Neuron (in vitro differentiated cells): ENCODE data around the gene GPR33.
"Not testable (repeated sequence)": the region's sequence is repeated elsewhere in the genome, so short reads cannot be mapped to it uniquely, and the experiment has no call there.

Source experiments
- H2AFZ ChIP-seq: one replicate; pipeline ENCODE4 v1.6.1; 2013; ENCODE audit warnings: low read depth, mild to moderate bottlenecking, inconsistent platforms, low read length, moderate library complexity
- H3K27me3 ChIP-seq: one replicate; pipeline ENCODE4 v1.6.1; 2013; ENCODE audit warnings: low read length; ENCODE audit not compliant: insufficient read depth
- H3K36me3 ChIP-seq: one replicate; pipeline ENCODE4 v1.6.1; 2013; ENCODE audit warnings: low read length; ENCODE audit not compliant: insufficient read depth
- H3K4me1 ChIP-seq: one replicate; pipeline ENCODE4 v1.6.1; 2013; ENCODE audit warnings: low read length; ENCODE audit not compliant: insufficient read depth
- H3K4me3 ChIP-seq: 2 replicates; pipeline ENCODE4 v1.5.1; 2013; ENCODE audit warnings: mild to moderate bottlenecking, low read length, moderate library complexity
- H3K9me3 ChIP-seq: one replicate; pipeline ENCODE4 v1.6.1; 2013; ENCODE audit warnings: low read length

The GPR33 gene

DNA sequence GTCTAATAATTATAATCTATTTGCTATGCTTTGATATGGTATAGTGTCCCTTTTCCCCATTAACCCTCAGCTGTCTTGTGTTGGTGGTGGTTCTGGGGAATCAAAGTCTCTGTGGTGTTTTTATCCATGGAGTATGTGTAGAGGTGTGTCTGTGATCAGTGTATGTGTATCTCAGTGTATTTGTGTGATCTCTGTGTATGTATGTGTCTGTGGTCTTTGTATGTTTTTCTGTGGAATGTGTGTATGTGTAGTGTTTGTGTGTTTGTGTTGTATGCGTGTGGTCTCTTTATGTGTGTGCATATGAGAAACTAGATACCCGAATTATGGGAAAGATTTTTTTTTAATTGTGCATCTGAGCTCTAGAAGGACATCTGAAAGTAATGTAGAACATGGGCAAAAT lies 1.1 kb downstream of the GPR33 start:
- Histone ChIP-seq H3K4me1 (no peaks in the 10 kb centered on the region), H3K9me3 (no peaks in the 10 kb centered on the region), H3K4me3 (no peak overlapping the region), H3K36me3 (no peaks in the 10 kb centered on the region), H2AFZ (no peak overlapping the region), H3K27me3 (peaks cover 2% of the 10 kb centered on the region)

DNA sequence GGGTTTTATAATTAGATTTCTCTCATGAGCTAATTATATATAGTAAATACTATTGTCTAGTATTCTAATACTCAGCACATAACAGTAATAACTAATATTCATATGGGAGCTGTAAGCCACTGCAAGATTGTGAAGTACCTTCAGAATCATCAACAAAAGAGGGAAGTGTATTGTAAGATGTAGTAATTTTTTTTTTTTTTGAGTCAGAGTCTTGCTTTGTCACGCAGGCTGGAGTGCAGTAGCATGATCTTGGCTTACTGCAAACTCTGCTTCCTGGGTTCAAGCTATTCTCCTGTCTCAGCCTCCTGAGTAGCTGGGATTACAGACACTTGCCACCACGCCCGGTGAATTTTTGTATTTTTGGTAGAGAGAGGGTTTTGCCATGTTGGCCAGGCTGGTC lies 3.1 kb downstream of the GPR33 start:
- H3K36me3 ChIP-seq = no peaks in the 10 kb centered on the region
- H3K4me1 ChIP-seq = no peaks in the 10 kb centered on the region
- peaks cover 2% of the 10 kb centered on the region for H3K27me3 ChIP-seq
- no peak overlapping the region for H3K4me3 ChIP-seq
- H2AFZ ChIP-seq = no peak overlapping the region
- H3K9me3 ChIP-seq = no peaks in the 10 kb centered on the region

DNA sequence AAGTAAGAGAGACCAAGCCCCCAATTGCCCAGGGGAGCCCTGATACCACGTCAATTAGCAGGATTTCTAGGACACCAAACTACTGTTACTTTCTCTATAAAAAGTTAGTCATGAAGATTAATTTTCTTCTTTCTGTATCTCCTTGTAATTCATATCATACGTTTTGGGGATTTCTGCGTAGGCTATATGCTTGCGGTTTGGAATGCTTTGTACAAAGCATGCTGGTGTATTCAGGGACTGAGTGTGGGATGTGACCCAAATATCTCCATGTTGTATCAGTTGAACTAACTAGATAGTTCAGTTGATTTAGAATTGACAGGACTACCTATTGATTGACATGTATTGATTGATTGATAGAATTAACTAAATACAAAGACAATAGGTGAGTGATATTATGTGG lies 7.7 kb downstream of the GPR33 start:
- Histone ChIP-seq H3K9me3 (no peaks in the 10 kb centered on the region), H3K36me3 (no peaks in the 10 kb centered on the region), H3K4me1 (peaks cover 17% of the 10 kb centered on the region), H3K4me3 (no peak overlapping the region), H2AFZ (no peak overlapping the region), H3K27me3 (peaks cover 2% of the 10 kb centered on the region)

DNA sequence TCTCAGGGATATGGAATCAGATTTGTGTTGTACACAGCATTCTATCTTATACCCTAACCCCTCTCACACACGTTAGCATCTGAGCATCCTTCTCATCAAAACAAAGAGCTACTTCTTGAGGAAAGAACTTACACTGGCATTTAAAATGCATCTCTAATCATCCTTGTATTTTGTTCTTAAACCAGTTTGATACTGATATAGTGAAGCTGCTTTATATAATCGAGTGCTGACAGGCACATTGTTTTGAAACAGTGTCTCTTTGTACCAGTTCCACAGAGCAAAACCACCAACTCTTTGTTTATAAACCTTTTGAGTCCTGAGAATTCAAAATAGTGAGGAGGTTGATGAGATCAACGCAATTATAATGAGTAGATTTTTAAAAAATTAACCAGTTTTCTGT lies 8.8 kb downstream of the GPR33 start:
- Histone ChIP-seq H3K4me1 (peaks cover 17% of the 10 kb centered on the region), H2AFZ (no peak overlapping the region), H3K4me3 (no peak overlapping the region), H3K27me3 (peaks cover 2% of the 10 kb centered on the region), H3K9me3 (no peaks in the 10 kb centered on the region), H3K36me3 (no peaks in the 10 kb centered on the region)

DNA sequence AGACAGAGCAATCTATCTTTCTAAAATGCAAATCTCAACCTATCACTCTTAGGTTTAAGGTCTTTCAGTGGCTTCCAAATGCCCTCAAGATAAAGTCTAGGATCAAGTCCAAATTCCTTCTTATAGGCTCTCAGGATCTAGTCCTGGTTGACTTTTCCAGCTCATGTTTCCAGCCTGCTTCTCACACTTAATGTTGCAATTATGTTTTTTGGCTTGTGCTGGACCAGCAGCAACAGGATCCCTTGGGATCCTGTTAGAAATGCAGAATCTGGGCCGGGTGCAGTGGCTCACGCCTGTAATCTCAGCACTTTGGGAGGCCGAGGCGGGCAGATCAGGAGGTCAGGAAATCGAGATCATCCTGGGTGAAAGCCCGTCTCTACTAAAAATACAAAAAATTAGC lies 10.6 kb downstream of the GPR33 start:
- H3K27me3 ChIP-seq = no peaks in the 10 kb centered on the region
- peaks cover 17% of the 10 kb centered on the region for H3K4me1 ChIP-seq
- no peak overlapping the region for H3K4me3 ChIP-seq
- H2AFZ ChIP-seq = no peak overlapping the region
- H3K36me3 ChIP-seq = no peaks in the 10 kb centered on the region
- H3K9me3 ChIP-seq = no peaks in the 10 kb centered on the region

DNA sequence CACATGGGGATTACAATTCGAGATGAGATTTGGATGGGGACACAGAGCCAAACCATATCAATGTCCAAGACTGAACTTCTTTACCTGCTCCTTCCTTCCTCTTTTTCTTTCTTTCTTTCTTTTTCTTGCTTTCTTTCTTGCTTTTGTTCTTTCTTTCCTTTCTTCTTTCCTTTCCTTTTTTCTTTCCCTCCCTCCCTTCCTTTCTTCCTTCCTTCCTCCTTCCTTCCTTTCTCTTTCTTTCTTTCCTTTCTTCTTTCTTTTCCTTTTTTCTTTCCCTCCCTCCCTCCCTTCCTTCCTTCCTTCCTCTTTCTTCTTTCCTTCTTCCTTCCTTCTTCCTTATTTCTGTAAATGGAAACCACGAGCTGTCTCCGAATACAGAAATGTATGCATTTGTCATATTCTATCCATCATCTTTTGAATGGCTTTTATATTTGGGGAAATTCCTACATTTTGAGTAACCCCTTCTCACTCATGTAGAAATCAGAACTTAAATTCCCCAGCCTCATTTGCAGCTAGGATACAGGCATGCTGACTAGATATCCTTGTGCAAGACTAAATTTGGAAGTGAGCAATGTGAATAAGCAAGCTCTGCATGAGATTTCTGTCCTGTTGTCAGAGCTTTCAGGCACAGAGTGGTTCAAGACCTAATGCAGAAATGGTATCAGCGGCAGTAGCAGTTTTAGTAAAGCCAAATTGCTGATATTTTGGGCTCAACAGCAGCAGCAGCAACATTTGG lies 11.5 kb downstream of the GPR33 start:
- Histone ChIP-seq H3K27me3 (no peaks in the 10 kb centered on the region), H2AFZ (no peak overlapping the region), H3K4me3 (no peak overlapping the region), H3K4me1 (peaks cover 17% of the 10 kb centered on the region), H3K9me3 (no peaks in the 10 kb centered on the region), H3K36me3 (no peaks in the 10 kb centered on the region)

DNA sequence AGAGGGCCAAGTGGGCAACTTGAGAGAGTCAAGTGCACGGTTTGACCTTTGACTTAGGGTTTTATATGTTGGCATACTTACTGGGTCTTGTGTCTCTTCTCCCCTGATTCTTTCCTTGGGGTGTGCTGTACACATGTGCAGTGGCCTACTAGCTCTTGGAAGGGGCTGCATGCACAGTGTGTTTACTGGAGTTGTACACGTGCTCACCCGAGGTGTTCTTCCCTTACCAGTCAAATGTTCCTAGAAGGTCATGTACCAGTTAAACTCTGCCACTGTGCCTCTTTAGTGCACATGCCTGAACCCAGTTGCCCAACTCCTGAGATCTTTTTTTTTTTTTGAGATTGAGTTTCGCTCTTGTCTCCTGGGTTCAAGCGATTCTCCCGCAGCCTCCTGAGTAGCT lies 21.3 kb downstream of the GPR33 start:
- Histone ChIP-seq H3K4me3 (no peak overlapping the region), H2AFZ (no peak overlapping the region), H3K27me3 (no peaks in the 10 kb centered on the region)

DNA sequence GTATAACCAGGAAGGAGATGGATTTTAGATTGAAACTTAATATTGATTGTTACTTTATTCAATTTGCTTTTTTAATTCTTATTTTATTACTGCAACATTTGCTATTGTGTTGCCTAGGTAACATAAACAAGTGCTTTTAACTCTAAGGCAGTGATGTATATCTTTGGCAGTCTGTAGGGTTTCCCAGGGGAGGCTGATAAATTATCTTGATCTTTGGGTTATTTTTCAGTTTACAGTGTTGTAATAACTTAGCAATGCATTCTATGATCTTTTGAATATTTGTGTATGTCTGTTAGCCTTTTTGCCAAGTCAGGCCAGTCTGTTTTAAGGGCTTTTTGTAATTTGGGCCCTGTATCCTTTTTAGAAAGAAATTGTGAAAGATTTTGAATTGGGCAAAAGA lies 22.7 kb downstream of the GPR33 start:
- no peak overlapping the region for H3K4me3 ChIP-seq
- no peaks in the 10 kb centered on the region for H3K9me3 ChIP-seq
- no peaks in the 10 kb centered on the region for H3K36me3 ChIP-seq
- no peak overlapping the region for H2AFZ ChIP-seq
- H3K27me3 ChIP-seq = no peaks in the 10 kb centered on the region
- H3K4me1 ChIP-seq = peaks cover 5% of the 10 kb centered on the region

More for the DNA sequence above, 21.3 kb downstream of the GPR33 start:
- H3K9me3 ChIP-seq = no peaks in the 10 kb centered on the region
- H3K36me3 ChIP-seq = no peaks in the 10 kb centered on the region
- peaks cover 5% of the 10 kb centered on the region for H3K4me1 ChIP-seq

DNA sequence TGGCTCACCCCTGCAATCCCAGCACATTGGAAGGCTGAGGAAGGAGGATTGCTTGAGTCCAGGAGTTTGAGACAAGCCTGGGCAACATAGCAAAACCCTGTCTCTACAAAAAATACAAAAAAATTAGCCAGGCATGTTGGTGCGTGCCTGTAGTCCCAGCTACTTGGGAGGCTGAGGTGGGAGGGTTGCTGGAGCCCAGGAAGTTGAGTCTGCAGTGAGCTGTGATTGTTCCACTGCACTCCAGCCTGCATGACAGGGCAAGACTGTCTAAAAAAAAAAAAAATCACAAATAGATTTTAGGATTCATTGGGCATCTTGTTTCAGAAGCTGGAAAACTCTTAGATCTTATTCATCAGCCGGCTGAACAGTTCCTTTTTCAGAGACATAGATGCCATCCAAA lies 25.4 kb downstream of the GPR33 start:
- H3K4me1 ChIP-seq = peaks cover 21% of the 10 kb centered on the region
- H3K27me3 ChIP-seq, H3K4me3 ChIP-seq, H3K9me3 ChIP-seq, H2AFZ ChIP-seq, H3K36me3 ChIP-seq: not testable (repeated sequence)

DNA sequence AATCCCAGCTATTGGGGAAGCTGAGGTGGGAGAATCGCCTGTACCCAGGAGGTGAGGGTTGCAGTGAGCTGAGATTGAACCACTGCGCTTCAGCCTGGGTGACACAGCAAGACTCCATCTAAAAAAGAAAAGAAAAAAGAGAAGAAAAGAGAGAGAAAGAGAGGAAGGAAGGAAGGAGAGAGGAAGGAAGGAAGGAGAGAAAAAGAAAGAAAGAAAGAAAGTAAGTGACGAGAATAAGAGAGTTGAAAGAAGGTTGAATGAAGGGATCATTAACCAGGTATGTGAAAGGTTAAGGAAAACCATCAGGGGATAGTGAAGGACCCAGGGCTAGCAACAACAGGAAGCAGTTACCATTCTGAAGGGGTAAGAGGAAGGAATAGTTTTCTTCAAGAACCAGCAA lies 26.3 kb downstream of the GPR33 start:
- no peaks in the 10 kb centered on the region for H3K36me3 ChIP-seq
- H3K27me3 ChIP-seq = no peaks in the 10 kb centered on the region
- H3K4me3 ChIP-seq = no peak overlapping the region
- H2AFZ ChIP-seq = peak overlapping the region; percentile 12
- H3K4me1 ChIP-seq = peaks cover 21% of the 10 kb centered on the region
- no peaks in the 10 kb centered on the region for H3K9me3 ChIP-seq

DNA sequence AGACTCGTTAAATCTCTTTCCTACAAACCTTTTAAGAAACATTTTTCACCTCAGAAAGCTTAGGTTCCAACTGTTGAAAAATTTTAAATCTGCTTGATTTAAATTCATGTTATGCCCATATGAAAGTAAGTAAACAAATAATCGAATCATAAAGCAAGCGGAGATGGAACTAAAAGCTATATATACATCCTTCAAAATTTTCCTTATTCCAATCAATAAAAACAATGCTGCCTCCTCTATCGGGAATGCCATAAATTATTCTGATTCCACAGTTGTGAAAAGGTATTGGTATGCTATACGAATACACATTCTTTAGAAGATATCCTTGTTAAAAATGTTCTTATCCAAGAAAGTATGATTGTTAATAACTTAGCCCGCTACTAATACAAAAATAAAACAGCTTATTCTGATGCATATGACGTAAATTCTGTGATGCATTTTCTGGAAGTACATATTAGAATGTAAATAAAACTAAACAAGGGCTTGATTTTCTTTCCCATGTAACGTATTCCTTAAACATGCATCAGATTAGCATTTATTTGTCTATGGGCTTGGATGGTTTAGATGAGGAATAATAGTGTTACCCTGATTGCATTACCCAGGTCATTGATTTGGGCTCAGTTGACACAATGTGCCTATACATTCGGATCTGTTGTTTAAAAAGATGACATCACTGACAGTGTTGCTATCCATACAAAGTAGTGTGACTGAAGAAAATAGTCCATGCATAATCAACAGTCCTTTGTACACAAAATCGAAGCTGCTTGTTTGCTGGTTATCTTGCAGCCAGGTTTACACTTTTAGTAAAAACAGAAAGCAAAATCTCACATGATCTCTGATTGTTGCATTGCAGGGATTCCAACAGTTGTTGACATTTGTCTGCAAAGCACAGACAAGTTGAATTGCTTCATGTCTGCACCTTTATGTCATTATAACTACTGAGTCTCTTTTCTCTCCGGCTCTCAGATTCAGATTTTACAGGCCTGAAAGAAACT lies 29.9 kb downstream of the GPR33 start:
- H3K9me3 ChIP-seq = no peaks in the 10 kb centered on the region
- H3K4me3 ChIP-seq = peak overlapping the region; percentile 63
- no peaks in the 10 kb centered on the region for H3K36me3 ChIP-seq
- H3K27me3 ChIP-seq = no peaks in the 10 kb centered on the region
- H2AFZ ChIP-seq = peak overlapping the region; percentile 49
- H3K4me1 ChIP-seq = peaks cover 24% of the 10 kb centered on the region

DNA sequence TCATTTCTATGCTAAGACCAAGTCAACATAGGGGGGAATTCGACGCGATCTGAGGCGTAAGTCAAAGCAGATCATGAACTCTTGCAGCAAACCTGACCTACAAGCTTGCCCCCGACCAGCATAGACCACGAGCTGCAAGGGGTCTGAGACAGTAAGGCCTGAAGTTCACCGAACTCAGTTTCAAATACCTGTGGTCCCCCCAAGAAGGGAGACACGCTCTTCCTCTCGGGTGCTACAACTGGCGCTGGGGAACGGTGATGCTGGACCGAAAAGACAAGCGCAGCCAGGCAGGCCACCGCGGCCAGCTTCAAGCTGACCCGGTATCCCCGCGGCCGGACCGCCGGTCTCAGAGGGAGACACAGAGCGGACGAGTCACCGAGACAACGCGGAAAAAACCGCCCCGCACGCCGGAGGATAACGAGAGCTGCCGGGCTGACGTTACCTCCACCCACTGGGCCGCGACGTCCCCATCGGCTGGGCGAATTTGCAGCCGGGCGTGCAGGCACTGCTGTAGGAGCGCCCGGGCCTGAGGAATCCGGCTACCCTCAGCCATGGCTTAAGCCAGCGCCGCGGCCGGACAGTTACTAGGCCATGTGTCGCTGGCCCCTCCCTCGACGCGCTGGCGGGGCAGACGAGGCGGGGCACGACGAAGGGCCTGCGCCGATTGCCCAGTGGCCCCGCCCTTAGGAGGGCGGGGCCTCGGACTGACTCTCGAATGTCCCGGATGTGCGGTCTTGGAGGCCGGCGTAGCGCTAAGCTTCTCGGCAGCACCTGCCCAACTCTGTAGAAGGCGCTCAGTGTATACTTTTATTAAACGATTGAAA lies 30.8 kb downstream of the GPR33 start, which contains the start of gene DTD2:
DTD2 (minus strand) TSS at position 666 of the 824 bp plus-strand sequence; CDS start at position 553, 113 bp downstream.
- H3K4me1 ChIP-seq = peaks cover 23% of the 10 kb centered on the region
- peak within 1 kb of the TSS; percentile 63 for H3K4me3 ChIP-seq
- no peaks in the 10 kb centered on the region for H3K27me3 ChIP-seq
- H3K9me3 ChIP-seq = no peaks in the 10 kb centered on the region
- peak within 1 kb of the TSS; percentile 49 for H2AFZ ChIP-seq
- H3K36me3 ChIP-seq = peaks cover 4% of the 10 kb centered on the region
